Prostate gland (tissue), 2 donors: ENCODE data around the gene HOXA13. TPM values are rescaled to one million over a fixed set of nuclear protein-coding genes. Genes with fewer than 3 reads are reported as not detected.

Experiments
- DNase-seq: peaks from one replicate; pipeline ENCODE4 v3.0.0-alpha.2; 2019; ENCODE audit warnings: low spot score
- H3K27ac ChIP-seq, 2 donors: fragments of 200-600 bp; sonication (generic); 2 replicates each; pipeline ENCODE4 v1.5.1; 2017 to 2019
- H3K27me3 ChIP-seq: fragments of 200-600 bp; sonication (generic); replicated peaks from 2 replicates; pipeline ENCODE4 v1.5.1; 2019; ENCODE audit not compliant: insufficient read depth
- H3K36me3 ChIP-seq, 2 donors: fragments of 200-600 bp; sonication (generic); 1 replicate in 1 of 2; 2 replicates in 1 of 2; pipeline versions ENCODE4 v1.5.1 to v1.8.1; 2017 to 2019
- H3K4me1 ChIP-seq: fragments of 200-600 bp; sonication (generic); replicated peaks from 2 replicates; pipeline ENCODE4 v1.5.1; 2019
- H3K4me3 ChIP-seq, 2 donors: fragments of 200-600 bp; sonication (generic); 2 replicates each; pipeline ENCODE4 v1.5.1; 2017 to 2019
- H3K9me3 ChIP-seq: fragments of 200-600 bp; sonication (generic); 2 replicates; pipeline ENCODE4 v1.5.1; 2017
- CTCF ChIP-seq, 4 experiments: fragments of 200-600 bp in 2 of 4; fragments of 450-650 bp in 2 of 4; sonication (generic) in 2 of 4; IDR thresholded peaks; 1 replicate in 3 of 4; 2 replicates in 1 of 4; pipeline ENCODE4 v1.5.1; 2016 to 2019; ENCODE audit warnings: antibody characterized with exemption in 4 of 4, mild to moderate bottlenecking in 2 of 4, moderate library complexity in 2 of 4
- POLR2A ChIP-seq: fragments of 450-650 bp; IDR thresholded peaks from one replicate; pipeline ENCODE4 v1.6.1; 2016; ENCODE audit warnings: antibody characterized with exemption, mild to moderate bottlenecking
- POLR2AphosphoS5 ChIP-seq: sonication (generic); formaldehyde crosslinking; IDR thresholded peaks from one replicate; pipeline ENCODE4 v1.6.1; 2017; ENCODE audit warnings: antibody characterized with exemption
- WGBS: methylation state at CpG from one replicate; pipeline ENCODE4 v1.1.5; 2018; 5-methylcytosine and 5-hydroxymethylcytosine counted together
- intact Hi-C: fragments of 100-400 bp; cut with DNase I; formaldehyde crosslinking; loops from one replicate; pipeline ENCODE4 v1.14.2; 2022
- total RNA-seq, 2 donors: library from RNA; depleted of rRNA; stranded (reverse); fragments of >200 nt; gene quantifications; one replicate each; pipeline ENCODE4 v1.1.0, GENCODE V29; 2016

The HOXA13 gene
- total RNA-seq, 2 donors from 2014 or later: 19.1 to 50.4 TPM

- Histone ChIP-seq H3K36me3 (no peaks in the 10 kb centered on the region), H3K9me3 (no peaks in the 10 kb centered on the region), H3K27ac (peak within 1 kb of the TSS; percentile 96 to 97), H3K4me3 (peak within 1 kb of the TSS; percentile 62 to 90), H3K27me3 (no peaks in the 10 kb centered on the region), H3K4me1 (peaks cover 10% of the 10 kb centered on the region)
- TF ChIP-seq POLR2AphosphoS5 (peak; percentile 97), CTCF (IDR thresholded peaks at IDR 0.05) (no peak), POLR2A (peak; percentile 81)
- intact Hi-C loops: no loop called here
- 1% methylated on average over 43 of the region's 43 CpGs for WGBS
- DNase-seq: peak; percentile 96
Observed at GRCh38 chr7:27185013-27185853, 14.7 kb downstream of the HOXA13 start, which contains the start of gene HOXA11. Gene HOXA11 (minus strand): TSS chr7:27185232. CDS start chr7:27185144, 88 bp downstream.

- Histone ChIP-seq H3K27ac (peak overlapping the region; percentile 96 to 97), H3K9me3 (no peaks in the 10 kb centered on the region), H3K4me3 (peak overlapping the region; percentile 62 to 90), H3K4me1 (peaks cover 5% of the 10 kb centered on the region), H3K36me3 (no peaks in the 10 kb centered on the region), H3K27me3 (no peaks in the 10 kb centered on the region)
- TF ChIP-seq POLR2A (peak; percentile 47), POLR2AphosphoS5 (peak; percentile 65), CTCF (IDR thresholded peaks at IDR 0.05) (no peak)
- intact Hi-C loops: no loop called here
- WGBS: 1% methylated on average over 46 of the region's 72 CpGs
- DNase-seq: peak; percentile 68
Observed at GRCh38 chr7:27184337-27185012, 15.4 kb downstream of the HOXA13 start.

- TF ChIP-seq POLR2A (no peak), POLR2AphosphoS5 (no peak), CTCF (IDR thresholded peaks at IDR 0.05) (no peak)
- Histone ChIP-seq H3K27me3 (no peaks in the 10 kb centered on the region), H3K4me1 (no peaks in the 10 kb centered on the region), H3K4me3 (peak overlapping the region; percentile 62 to 90), H3K36me3 (no peaks in the 10 kb centered on the region), H3K27ac (peak overlapping the region; percentile 96 to 97), H3K9me3 (no peaks in the 10 kb centered on the region)
- intact Hi-C loops: no loop called here
- DNase-seq: no peak
- WGBS: under 1% methylated on average over 30 of the region's 30 CpGs
Observed at GRCh38 chr7:27183682-27184336, 16.1 kb downstream of the HOXA13 start.

GRCh38 chr7:27182861-27183681 is 16.8 kb downstream of the HOXA13 start:
- intact Hi-C loops: no loop called here
- Histone ChIP-seq H3K4me3 (peak overlapping the region; percentile 62 to 90), H3K27me3 (no peaks in the 10 kb centered on the region), H3K9me3 (no peaks in the 10 kb centered on the region), H3K27ac (peak overlapping the region; percentile 96 to 97), H3K36me3 (no peaks in the 10 kb centered on the region), H3K4me1 (no peaks in the 10 kb centered on the region)
- peak in 1 of 4 experiments; percentile 4 for TF ChIP-seq CTCF (IDR thresholded peaks at IDR 0.05)
- TF ChIP-seq POLR2A: no peak
- 29% methylated on average over 35 of the region's 39 CpGs for WGBS
- no peak for DNase-seq
